IMR-90 (cell line): ENCODE data around the gene OR1F1.

ENCODE experiments used
- NFE2L2 ChIP-seq: fragments of 150-350 bp; IDR thresholded peaks from 2 replicates; pipeline ENCODE4 v1.6.1; 2016; ENCODE audit warnings: low read depth, mild to moderate bottlenecking, low read length
- POLR2A ChIP-seq: IDR thresholded peaks from 2 replicates; pipeline ENCODE4 v1.6.1; 2012; ENCODE audit warnings: mild to moderate bottlenecking, low read depth, low read length
- TF ChIP-seq, protein P1 (sequence below): fragments of 150-350 bp; IDR thresholded peaks from 2 replicates; pipeline ENCODE4 v1.6.1; 2017; ENCODE audit warnings: mild to moderate bottlenecking, antibody characterized with exemption, low read length, low read depth
- TF ChIP-seq, protein P2 (sequence below): conservative IDR thresholded peaks from 2 replicates; pipeline ENCODE4 v1.5.1; 2012; ENCODE audit warnings: mild to moderate bottlenecking, low read depth, low read length, improper control_type of control experiment

DNA sequence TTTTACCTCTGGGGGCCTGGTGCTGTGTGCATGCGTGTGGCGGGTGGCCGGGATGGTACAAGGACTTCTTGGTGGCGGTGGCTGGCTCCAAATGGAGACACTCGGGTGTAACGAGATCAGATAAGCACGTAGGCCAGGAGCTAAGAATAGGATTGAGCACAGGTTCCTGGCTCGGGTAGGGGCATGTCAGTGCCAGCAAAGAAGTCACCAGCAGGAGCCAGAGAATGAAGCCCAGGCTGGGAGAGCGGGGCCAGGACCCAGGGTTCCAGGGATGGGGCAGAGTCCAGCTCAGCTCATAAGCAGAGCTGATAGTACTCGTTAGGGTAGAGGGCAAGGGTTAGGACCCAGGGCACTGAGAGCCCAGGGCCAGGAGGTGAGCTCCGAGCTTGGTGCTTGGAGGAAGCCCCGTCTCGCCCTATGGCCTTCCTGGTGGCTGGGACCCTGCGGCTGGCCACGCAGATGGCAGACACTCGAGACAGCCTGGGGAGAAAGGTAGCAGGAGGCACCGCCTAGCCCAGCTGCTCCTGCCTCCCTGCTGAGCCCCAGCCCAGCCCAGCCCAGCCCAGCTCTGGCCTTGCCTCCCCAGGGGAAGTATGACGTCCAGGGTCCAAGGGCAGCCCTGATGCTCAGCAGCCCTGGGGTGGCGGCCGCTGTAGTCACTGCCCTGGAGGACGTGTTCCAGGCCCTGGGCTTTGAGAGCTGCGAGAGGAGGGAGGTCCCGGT, 44.2 kb upstream of the OR1F1 start:
- TF ChIP-seq, protein P1, sequence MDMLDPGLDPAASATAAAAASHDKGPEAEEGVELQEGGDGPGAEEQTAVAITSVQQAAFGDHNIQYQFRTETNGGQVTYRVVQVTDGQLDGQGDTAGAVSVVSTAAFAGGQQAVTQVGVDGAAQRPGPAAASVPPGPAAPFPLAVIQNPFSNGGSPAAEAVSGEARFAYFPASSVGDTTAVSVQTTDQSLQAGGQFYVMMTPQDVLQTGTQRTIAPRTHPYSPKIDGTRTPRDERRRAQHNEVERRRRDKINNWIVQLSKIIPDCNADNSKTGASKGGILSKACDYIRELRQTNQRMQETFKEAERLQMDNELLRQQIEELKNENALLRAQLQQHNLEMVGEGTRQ: no peak
- TF ChIP-seq, protein P2, sequence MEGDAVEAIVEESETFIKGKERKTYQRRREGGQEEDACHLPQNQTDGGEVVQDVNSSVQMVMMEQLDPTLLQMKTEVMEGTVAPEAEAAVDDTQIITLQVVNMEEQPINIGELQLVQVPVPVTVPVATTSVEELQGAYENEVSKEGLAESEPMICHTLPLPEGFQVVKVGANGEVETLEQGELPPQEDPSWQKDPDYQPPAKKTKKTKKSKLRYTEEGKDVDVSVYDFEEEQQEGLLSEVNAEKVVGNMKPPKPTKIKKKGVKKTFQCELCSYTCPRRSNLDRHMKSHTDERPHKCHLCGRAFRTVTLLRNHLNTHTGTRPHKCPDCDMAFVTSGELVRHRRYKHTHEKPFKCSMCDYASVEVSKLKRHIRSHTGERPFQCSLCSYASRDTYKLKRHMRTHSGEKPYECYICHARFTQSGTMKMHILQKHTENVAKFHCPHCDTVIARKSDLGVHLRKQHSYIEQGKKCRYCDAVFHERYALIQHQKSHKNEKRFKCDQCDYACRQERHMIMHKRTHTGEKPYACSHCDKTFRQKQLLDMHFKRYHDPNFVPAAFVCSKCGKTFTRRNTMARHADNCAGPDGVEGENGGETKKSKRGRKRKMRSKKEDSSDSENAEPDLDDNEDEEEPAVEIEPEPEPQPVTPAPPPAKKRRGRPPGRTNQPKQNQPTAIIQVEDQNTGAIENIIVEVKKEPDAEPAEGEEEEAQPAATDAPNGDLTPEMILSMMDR: no peak
- TF ChIP-seq NFE2L2 (no peak), POLR2A (no peak)
